Skin of body (tissue), 2 donors: ENCODE data around the gene KRT32. TPM values are rescaled to one million over a fixed set of nuclear protein-coding genes. Genes with fewer than 3 reads are reported as not detected.
"Not testable (repeated sequence)": the region's sequence is repeated elsewhere in the genome, so short reads cannot be mapped to it uniquely, and the experiment has no call there.

Experiments
- DNase-seq: peaks from one replicate; lab custom pipeline; 2025; lab: John Stamatoyannopoulos, UW
- total RNA-seq: library from RNA; depleted of rRNA; stranded (reverse); fragments of >200 nt; gene quantifications from one replicate; pipeline ENCODE4 v1.2.3, GENCODE V29; 2014

Gene KRT32
- total RNA-seq, 1 donor from 2014 or later: 28.0 TPM

- peak; percentile 20 for DNase-seq
These were observed 2.5 kb downstream of the KRT32 start for GRCh38 chr17:41464682-41465081.

DNA sequence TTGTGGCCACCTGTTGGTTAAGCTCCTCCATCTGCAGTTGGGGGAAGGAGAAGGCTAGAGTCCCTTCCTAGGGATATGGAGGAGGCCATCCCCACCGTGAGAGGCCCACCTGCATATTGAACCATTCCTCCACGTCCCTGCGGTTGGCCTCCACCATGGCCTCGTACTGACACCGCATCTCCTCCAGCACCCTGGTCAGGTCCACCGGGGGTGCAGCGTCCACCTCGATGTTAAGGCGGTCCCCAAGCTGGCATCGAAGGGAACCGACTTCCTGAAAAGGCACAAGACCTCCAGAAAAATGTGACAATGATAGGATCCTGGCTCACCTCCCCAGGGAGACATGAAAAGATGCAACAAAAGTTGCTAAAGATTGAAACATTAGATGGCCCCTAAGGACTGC, 3.0 kb downstream of the KRT32 start:
- no peak for DNase-seq

DNA sequence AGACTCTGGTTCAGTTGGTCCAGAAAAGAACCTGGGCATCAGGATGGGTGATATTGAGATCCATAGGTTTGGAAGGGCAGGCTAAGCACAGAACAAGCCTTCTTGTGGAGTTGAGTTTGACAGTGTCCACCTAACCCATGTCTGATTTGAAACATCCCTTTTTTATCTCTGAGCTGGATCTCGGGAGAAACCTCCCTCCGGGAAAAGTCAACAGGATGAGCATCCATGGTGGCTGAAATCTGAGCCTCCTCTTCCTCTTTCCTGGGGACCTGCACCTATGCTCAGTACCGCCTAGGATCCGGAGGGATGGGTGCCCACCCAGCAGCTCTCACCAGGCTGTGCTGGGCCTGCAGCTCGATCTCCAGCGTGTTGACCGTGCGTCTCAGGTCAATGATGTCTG, 3.4 kb downstream of the KRT32 start:
- no peak for DNase-seq

DNA sequence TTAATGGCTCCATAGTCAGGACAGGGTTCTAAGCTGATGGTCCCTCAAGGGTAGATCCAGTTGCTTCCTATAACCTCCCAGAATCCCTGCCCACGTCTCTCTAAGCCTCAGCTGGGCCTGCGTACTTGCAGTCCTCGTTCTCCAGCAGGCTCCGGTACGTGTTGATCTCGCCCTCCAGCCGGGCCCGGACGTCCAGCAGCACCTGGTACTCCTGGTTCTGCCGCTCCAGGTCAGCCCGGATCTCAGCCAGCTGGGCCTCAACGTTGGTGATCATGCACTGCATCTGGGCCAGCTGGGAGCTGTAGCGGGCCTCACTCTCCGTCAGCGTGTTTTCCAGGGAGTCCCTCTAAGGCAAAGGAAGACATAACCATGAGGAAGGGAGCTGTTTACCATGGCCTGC, 4.5 kb downstream of the KRT32 start:
- DNase-seq: no peak

- DNase-seq: no peak
These were observed 9.5 kb downstream of the KRT32 start for GRCh38 chr17:41457676-41458075.

GRCh38 chr17:41456204-41456603, 11.0 kb downstream of the KRT32 start:
- no peak for DNase-seq

- DNase-seq: no peak
These were observed 11.9 kb downstream of the KRT32 start for GRCh38 chr17:41455236-41455635.

GRCh38 chr17:41453066-41453465, 14.1 kb downstream of the KRT32 start:
- DNase-seq: no peak

GRCh38 chr17:41452281-41452680, 14.9 kb downstream of the KRT32 start:
- DNase-seq: no peak

DNA sequence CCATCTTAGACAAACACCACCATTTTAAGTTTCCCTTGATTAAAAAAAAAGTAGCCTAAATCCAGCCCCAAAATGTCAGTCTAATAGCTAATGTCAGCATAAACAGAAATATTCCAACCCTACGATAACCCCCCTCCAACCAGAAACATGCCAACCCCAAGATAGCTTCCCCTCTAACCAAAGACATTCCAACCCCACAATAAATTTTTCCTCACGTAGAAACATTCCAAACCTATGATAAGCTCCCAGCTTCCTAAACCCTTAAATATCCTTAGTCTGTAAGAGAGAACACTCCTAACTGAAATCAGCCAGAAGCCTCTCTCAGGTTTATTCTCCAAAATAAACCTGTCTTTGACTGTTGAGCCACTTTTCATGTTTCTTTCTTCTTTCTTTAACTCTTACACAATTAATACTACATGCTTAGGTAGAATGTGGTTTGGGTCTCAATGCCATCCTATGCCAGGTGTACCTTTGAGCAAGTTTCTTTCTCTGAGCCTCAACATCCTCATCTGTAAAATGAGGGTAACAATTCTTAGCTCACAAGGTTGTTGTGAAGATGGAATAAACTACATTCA, 15.9 kb downstream of the KRT32 start:
- DNase-seq: no peak

- DNase-seq: no peak
These were observed 18.2 kb downstream of the KRT32 start for GRCh38 chr17:41449008-41449407.

DNA sequence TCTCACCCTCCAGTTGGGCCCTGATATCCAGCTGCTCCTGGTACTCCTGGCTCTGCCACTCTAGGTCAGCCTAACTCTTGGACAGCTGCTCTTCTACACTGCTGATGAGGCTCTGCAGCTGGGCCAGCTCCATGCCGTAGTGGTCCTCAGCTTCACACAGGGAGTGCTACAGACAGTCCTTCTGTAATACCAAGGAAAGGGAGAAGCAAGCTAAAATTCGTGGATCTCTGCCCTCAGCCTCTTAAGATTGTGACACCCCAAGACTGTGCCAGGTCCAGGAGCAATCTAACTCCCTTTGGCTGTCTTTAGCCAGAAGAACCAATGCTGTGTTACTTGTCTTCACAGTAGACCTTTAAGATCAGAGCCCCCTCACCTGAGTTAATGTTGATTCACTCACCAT, 18.7 kb downstream of the KRT32 start:
- no peak for DNase-seq

- DNase-seq: no peak
These were observed 20.4 kb downstream of the KRT32 start for GRCh38 chr17:41446806-41447205.

GRCh38 chr17:41444640-41445039, 22.5 kb downstream of the KRT32 start:
- no peak for DNase-seq

DNA sequence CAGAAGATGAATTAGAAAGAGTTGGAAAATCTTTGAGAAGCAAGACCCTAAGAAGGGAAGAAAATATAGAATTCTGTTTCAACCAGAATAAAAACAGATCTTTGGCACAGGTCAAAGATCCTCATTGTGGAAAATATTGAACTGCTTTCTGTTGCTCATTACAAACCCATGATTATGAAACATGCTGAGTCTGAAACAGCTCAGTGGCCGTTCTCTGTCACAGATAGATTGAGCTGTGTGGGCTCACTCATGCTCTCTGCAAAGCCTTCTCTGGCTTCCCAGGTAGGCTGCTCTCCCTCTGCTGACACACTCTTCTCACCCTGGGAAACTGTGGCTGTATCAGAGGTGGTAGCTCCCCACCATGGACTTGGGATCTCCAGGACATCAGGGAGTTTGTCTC, 23.0 kb downstream of the KRT32 start:
- no peak for DNase-seq

DNA sequence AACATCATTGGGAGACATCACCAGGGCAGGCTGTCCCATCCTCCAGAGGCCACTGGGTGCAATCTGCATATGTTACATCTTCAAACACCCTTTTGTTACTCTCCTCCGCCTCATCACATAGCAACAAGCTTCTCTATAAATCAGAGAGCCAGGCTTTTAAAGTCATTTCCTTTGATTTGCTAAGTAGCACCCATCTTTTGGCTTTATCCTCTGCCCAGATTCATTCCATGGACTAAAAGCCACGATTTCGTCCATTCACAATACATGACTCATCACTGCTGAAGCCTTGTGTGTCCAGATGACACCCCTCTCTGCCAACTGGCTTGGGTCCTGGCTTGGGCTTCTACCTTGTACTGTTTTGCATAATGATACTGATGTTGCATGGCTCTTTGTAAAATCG, 24.4 kb downstream of the KRT32 start:
- no peak for DNase-seq

GRCh38 chr17:41440531-41441033, 26.6 kb downstream of the KRT32 start, which contains the start of gene KRT38:
TSS of gene KRT38 (minus strand) at chr17:41440983. CDS start at chr17:41440921, 62 bp downstream.
- no peak for DNase-seq

GRCh38 chr17:41439375-41439774, 27.8 kb downstream of the KRT32 start:
- no peak for DNase-seq

GRCh38 chr17:41437769-41438168, 29.4 kb downstream of the KRT32 start:
- DNase-seq: no peak

- no peak for DNase-seq
These were observed 29.9 kb downstream of the KRT32 start for GRCh38 chr17:41437254-41437653.

- DNase-seq: no peak
These were observed 32.8 kb downstream of the KRT32 start for GRCh38 chr17:41434415-41434814.

GRCh38 chr17:41434005-41434404, 33.2 kb downstream of the KRT32 start:
- DNase-seq: no peak

GRCh38 chr17:41433586-41433985, 33.6 kb downstream of the KRT32 start:
- DNase-seq: no peak

DNA sequence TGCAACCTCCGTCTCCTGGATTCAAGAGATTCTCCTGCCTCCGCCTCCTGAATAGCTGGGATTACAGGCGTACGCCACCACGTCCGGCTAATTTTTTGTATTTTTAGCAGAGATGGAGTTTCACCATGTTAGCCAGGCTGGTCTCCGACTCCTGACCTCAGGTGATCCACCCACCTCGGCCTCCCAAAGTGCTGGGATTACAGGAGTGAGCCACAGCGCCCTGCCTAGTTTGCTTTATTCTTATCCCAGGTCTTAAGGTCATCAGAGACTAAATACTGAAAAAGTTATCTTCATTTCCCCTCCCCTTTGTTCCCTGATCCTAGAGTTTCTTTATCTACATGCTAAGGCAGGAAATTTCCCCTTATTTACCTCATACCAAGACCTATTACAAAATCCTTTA, 36.8 kb downstream of the KRT32 start:
- not testable (repeated sequence) for DNase-seq
